Measurements from ENCODE around the gene NTMT1. TPM values are rescaled to one million over a fixed set of nuclear protein-coding genes. Genes with fewer than 3 reads are reported as not detected.

NTMT1 gene
- total RNA-seq, 3 donors from 2014 or later: 22.0 to 32.0 (median 26.2) TPM

DNA sequence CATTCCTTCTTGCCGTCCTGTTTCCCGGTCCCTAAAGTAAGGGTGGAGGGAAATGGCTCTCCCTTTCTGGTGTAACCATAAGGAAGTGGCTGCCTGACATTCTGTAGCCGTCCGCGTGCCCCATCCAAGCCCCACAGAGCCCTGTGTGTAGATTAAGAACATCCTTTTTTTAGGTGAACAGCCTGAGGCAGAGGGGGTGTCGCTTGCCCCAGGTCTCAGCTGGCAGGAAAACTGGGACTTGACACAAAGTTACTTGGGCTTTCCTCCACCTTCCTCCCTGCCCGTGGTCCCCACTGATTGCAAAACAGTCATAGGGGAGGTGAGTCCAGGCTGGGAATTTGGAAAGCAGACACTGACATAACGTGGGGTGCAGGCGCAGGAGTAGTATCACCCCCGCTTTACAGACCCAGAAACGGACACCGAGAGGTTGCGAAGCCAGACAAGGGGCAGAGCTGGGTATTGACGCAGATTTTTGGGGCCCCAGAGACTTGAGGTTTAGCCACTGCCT, 27.8 kb upstream of the NTMT1 start:
- ATAC-seq (no peak), DNase-seq (peak in 1 of 3 donors; percentile 38)
- H3K4me3 ChIP-seq: no peak overlapping the region
- intact Hi-C loops (cut with DNase I, micrococcal nuclease): no loop called here
- TF ChIP-seq, protein P1, sequence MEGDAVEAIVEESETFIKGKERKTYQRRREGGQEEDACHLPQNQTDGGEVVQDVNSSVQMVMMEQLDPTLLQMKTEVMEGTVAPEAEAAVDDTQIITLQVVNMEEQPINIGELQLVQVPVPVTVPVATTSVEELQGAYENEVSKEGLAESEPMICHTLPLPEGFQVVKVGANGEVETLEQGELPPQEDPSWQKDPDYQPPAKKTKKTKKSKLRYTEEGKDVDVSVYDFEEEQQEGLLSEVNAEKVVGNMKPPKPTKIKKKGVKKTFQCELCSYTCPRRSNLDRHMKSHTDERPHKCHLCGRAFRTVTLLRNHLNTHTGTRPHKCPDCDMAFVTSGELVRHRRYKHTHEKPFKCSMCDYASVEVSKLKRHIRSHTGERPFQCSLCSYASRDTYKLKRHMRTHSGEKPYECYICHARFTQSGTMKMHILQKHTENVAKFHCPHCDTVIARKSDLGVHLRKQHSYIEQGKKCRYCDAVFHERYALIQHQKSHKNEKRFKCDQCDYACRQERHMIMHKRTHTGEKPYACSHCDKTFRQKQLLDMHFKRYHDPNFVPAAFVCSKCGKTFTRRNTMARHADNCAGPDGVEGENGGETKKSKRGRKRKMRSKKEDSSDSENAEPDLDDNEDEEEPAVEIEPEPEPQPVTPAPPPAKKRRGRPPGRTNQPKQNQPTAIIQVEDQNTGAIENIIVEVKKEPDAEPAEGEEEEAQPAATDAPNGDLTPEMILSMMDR (IDR thresholded peaks at IDR 0.05): no peak
- no peaks in the 10 kb centered on the region for H3K9me3 ChIP-seq
- no peaks in the 10 kb centered on the region for H3K36me3 ChIP-seq (ENCODE audit: low read depth)
- H3K4me1 ChIP-seq (ENCODE audit: low read depth): peaks cover 8% of the 10 kb centered on the region

DNA sequence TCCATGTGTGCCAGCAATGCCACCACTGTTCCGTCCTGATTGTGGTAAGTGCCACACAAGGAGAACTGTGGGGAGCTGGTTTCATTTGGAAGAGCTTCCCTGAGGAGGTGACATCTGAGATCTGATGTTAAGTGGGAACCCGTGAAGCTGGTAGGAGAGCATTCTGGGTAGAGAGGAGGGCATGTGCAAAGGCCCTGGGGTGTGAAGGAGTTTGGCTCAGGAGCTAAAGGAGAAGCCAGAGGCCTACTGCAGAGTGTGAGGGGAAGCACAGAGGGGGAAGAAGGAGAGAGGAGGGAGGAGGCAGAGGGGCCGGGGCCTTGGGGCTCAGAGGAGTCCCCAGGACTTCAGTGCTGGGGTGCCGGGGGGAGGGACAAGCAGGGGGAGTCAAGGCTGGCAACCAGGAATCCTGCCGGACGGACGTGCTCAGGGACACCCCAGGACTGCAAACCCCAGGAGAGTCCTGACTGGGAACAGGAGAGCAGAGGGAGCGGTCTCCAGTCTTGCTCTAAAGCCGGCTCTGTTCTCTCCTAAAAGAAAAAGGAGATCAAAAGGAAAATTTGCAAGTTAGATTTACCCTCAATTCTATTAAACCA, 24.8 kb upstream of the NTMT1 start:
- H3K4me3 ChIP-seq: no peak overlapping the region
- peak in 1 of 3 donors; percentile 43 for DNase-seq
- H3K9me3 ChIP-seq: no peaks in the 10 kb centered on the region
- ATAC-seq: no peak
- TF ChIP-seq, protein P1 (IDR thresholded peaks at IDR 0.05): no peak
- peaks cover 8% of the 10 kb centered on the region for H3K4me1 ChIP-seq (ENCODE audit: low read depth)
- intact Hi-C loops (cut with DNase I, micrococcal nuclease): loop anchor here in 1 of 2 donors (10.0 kb wide), 1 partner anchor 116 kb away; no protein-coding TSS in a partner anchor
- no peaks in the 10 kb centered on the region for H3K36me3 ChIP-seq (ENCODE audit: low read depth)

DNA sequence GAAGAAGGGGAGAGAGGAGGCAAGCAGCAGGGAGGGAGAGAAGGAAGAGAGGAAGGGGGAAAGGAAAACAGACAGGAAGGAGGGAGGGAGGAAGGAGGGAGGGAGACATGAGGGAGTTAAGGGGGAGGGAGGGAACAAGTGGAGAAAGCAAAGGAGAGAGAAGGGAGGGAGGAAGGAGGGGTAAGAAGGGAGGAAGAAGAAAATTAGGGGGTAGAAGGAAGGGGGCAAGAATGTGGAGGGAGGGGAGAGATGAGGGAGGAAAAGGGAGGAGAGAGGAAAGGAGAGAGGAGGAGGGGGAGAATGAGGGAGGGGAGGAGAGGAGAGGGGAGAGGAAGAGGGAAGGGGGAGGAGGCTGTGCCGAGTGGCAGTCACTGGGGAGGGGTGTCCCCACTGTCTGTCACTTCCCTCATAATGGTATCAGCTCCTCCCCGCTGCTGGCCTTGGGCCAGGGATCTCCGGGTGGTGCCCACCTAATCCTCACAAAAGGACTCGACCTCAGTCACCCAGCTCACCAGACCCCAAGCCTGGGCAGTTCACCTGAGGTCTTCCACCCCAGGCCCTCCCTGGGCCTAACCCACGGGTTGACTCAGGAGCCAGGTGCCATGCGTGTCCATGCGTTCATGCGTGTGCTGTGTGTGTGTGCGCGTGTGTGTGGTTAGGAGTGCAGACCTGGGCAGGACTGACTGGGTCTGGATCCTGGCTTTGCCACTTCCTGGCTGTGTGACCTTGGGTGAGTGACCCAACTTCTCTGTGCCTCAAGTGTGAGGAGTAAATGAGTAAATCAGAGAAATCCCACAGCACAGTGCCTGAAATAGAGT, 23.2 kb upstream of the NTMT1 start:
- DNase-seq (peak in 1 of 3 donors; percentile 49), ATAC-seq (no peak)
- TF ChIP-seq, protein P1 (IDR thresholded peaks at IDR 0.05): no peak
- Histone ChIP-seq H3K4me3 (no peak overlapping the region), H3K4me1 (ENCODE audit: low read depth) (peaks cover 8% of the 10 kb centered on the region), H3K9me3 (no peaks in the 10 kb centered on the region), H3K36me3 (ENCODE audit: low read depth) (no peaks in the 10 kb centered on the region)
- intact Hi-C loops (cut with DNase I, micrococcal nuclease): loop anchor here in 1 of 2 donors (10.0 kb wide), 1 partner anchor 118 kb away; no protein-coding TSS in a partner anchor

DNA sequence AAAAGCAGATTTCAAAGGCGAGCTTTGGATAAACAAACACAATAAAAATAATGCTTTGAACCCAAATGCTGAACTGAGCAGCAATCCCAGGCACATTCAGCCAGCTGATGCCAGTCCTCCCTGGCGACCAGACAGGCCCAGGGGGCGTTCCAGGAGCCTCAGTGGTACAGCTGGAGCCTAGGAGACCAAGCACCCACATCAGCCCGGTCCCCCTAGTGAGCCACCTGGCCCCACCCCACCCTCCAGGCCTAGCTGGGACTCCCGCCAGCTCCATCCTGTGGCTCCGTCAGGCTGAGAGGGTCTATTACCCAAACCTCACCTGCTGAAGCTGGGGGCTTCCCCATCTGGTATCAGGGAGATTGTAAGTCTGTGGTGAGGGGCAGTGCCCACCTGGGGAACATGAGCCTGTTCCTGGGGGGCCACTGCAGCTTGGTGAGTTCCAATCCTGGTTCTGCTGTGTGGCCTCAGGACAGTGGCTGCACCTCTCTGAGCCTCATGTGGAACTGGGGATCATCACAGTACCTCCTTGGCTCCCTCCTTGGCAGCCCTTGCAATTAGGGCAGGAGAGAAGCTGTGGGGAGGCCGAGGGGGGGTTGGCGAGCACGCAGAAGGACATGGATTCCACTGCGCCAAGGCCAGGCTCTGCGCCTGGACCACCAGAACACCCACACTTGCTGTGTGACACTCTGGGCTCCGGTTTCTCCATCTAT, 21.8 kb upstream of the NTMT1 start:
- TF ChIP-seq, protein P1 (IDR thresholded peaks at IDR 0.05): no peak
- DNase-seq: peak in 1 of 3 donors; percentile 38
- Histone ChIP-seq H3K9me3 (no peaks in the 10 kb centered on the region), H3K4me3 (no peak overlapping the region), H3K36me3 (ENCODE audit: low read depth) (no peaks in the 10 kb centered on the region), H3K4me1 (ENCODE audit: low read depth) (peaks cover 15% of the 10 kb centered on the region)
- intact Hi-C loops (cut with DNase I, micrococcal nuclease): loop anchor here in 1 of 2 donors (10.0 kb wide), 1 partner anchor 119 kb away; no protein-coding TSS in a partner anchor
- no peak for ATAC-seq

DNA sequence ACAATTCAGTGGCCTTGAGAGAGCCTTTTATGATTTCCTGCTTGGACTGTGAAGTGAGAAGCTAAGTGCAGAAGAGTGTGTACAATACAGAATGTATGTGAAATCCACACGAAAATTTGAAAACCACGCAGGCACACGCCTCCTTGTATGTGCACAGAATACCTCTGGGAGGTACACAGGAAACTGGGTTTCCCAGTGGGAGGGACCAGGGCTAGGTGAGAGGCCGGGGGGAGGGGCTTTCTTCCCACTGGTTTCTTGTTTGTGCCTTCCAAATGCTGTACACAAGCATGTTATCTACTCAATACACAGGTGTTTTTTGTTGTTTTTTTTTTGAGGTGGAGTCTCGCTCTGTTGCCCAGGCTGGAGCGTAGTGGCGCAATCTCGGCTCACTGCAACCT, 21.2 kb upstream of the NTMT1 start:
- Histone ChIP-seq H3K9me3 (no peaks in the 10 kb centered on the region), H3K4me3 (no peak overlapping the region), H3K36me3 (ENCODE audit: low read depth) (no peaks in the 10 kb centered on the region), H3K4me1 (ENCODE audit: low read depth) (peaks cover 18% of the 10 kb centered on the region)
- intact Hi-C loops (cut with DNase I, micrococcal nuclease): loop anchor here in 1 of 2 donors (10.0 kb wide), 1 partner anchor 120 kb away; no protein-coding TSS in a partner anchor
- TF ChIP-seq, protein P1 (IDR thresholded peaks at IDR 0.05): no peak
- ATAC-seq (no peak), DNase-seq (peak in 2 of 3 donors; percentile 34 to 52)

Data from mucosa of descending colon (tissue), 3 donors.